Loucy (cell line): ENCODE data around the gene NR0B1.

Experiments
- H2AFZ ChIP-seq: fragments of 200-600 bp; sonication (generic); 2 replicates; pipeline ENCODE4 v1.6.0; 2016; ENCODE audit warnings: antibody characterized with exemption, mild to moderate bottlenecking, low read length, moderate library complexity
- H3F3A ChIP-seq: fragments of 200-600 bp; 2 replicates; pipeline ENCODE4 v1.6.0; 2016; ENCODE audit warnings: antibody characterized with exemption, low read depth, mild to moderate bottlenecking
- H3K27me3 ChIP-seq: fragments of 200-600 bp; sonication (generic); 2 replicates; pipeline ENCODE4 v1.6.1; 2014; ENCODE audit warnings: low read length, mild to moderate bottlenecking; ENCODE audit not compliant: insufficient read depth, poor library complexity, severe bottlenecking
- H3K36me3 ChIP-seq: fragments of 200-600 bp; sonication (generic); 2 replicates; pipeline ENCODE4 v1.6.1; 2016; ENCODE audit warnings: low read length; ENCODE audit not compliant: insufficient read depth
- H3K4me1 ChIP-seq: fragments of 200-600 bp; sonication (generic); 2 replicates; pipeline ENCODE4 v1.5.1; 2014; ENCODE audit warnings: low read length, mild to moderate bottlenecking; ENCODE audit not compliant: insufficient read depth, poor library complexity, severe bottlenecking
- H3K4me2 ChIP-seq: fragments of 200-600 bp; sonication (generic); 2 replicates; pipeline ENCODE4 v1.6.0; 2014; ENCODE audit warnings: antibody characterized with exemption, low read length, low read depth, mild to moderate bottlenecking; ENCODE audit not compliant: poor library complexity, severe bottlenecking
- H3K4me3 ChIP-seq: fragments of 200-600 bp; sonication (generic); 2 replicates; pipeline ENCODE4 v1.5.1; 2014; ENCODE audit warnings: low read length, mild to moderate bottlenecking, mixed read lengths; ENCODE audit not compliant: poor library complexity, severe bottlenecking
- H3K79me2 ChIP-seq: fragments of 200-600 bp; sonication (generic); 2 replicates; pipeline ENCODE4 v1.6.1; 2014; ENCODE audit warnings: low read length; ENCODE audit not compliant: insufficient read depth
- H3K9ac ChIP-seq: fragments of 200-600 bp; sonication (generic); 2 replicates; pipeline ENCODE4 v1.6.0; 2014; ENCODE audit warnings: mild to moderate bottlenecking, low read depth, low read length, moderate library complexity; ENCODE audit not compliant: poor library complexity, severe bottlenecking
- H3K9me2 ChIP-seq: fragments of 200-600 bp; sonication (generic); replicated peaks from 2 replicates; pipeline ENCODE4 v1.6.1; 2016; ENCODE audit warnings: low read depth, low read length, mixed read lengths
- H3K9me3 ChIP-seq: fragments of 200-600 bp; sonication (generic); 2 replicates; pipeline ENCODE4 v1.6.1; 2014; ENCODE audit warnings: mild to moderate bottlenecking, antibody characterized with exemption, low read length, low read depth; ENCODE audit not compliant: insufficient read depth
- H4K20me1 ChIP-seq: fragments of 200-600 bp; sonication (generic); 2 replicates; pipeline ENCODE4 v1.6.0; 2014; ENCODE audit warnings: antibody characterized with exemption, low read length, mild to moderate bottlenecking; ENCODE audit not compliant: insufficient read depth, poor library complexity, severe bottlenecking
- CTCF ChIP-seq: fragments of 200-600 bp; sonication (generic); conservative IDR thresholded peaks from 2 replicates; pipeline ENCODE4 v1.5.1; 2014; ENCODE audit warnings: mild to moderate bottlenecking, antibody characterized with exemption, low read length
- EZH2phosphoT487 ChIP-seq: fragments of 200-600 bp; IDR thresholded peaks from 2 replicates; pipeline ENCODE4 v1.6.1; 2018; ENCODE audit warnings: antibody characterized with exemption, mild to moderate bottlenecking, moderate library complexity, borderline replicate concordance

NR0B1 gene

GRCh38 chrX:30280428-30280827 lies 28.8 kb downstream of the NR0B1 start:
- no peaks in the 10 kb centered on the region for H3F3A ChIP-seq
- peaks cover 12% of the 10 kb centered on the region for H3K4me1 ChIP-seq
- no peak overlapping the region for H2AFZ ChIP-seq
- no peaks in the 10 kb centered on the region for H3K36me3 ChIP-seq
- no peaks in the 10 kb centered on the region for H3K9me2 ChIP-seq
- no peaks in the 10 kb centered on the region for H3K9me3 ChIP-seq
- no peaks in the 10 kb centered on the region for H3K79me2 ChIP-seq
- H3K4me2 ChIP-seq = peak overlapping the region; percentile 42
- TF ChIP-seq EZH2phosphoT487 (no peak), CTCF (no peak)
- H3K4me3 ChIP-seq = no peak overlapping the region
- no peak overlapping the region for H3K9ac ChIP-seq
- no peaks in the 10 kb centered on the region for H3K27me3 ChIP-seq
- no peaks in the 10 kb centered on the region for H4K20me1 ChIP-seq

- Histone ChIP-seq H3K4me2 (no peak overlapping the region), H3K9me3 (no peaks in the 10 kb centered on the region), H3K79me2 (no peaks in the 10 kb centered on the region), H2AFZ (no peak overlapping the region), H3K9ac (no peak overlapping the region), H4K20me1 (no peaks in the 10 kb centered on the region), H3F3A (no peaks in the 10 kb centered on the region), H3K4me3 (no peak overlapping the region), H3K36me3 (no peaks in the 10 kb centered on the region), H3K9me2 (no peaks in the 10 kb centered on the region), H3K27me3 (no peaks in the 10 kb centered on the region), H3K4me1 (peaks cover 22% of the 10 kb centered on the region)
- TF ChIP-seq CTCF (no peak), EZH2phosphoT487 (no peak)
These were observed 30.8 kb downstream of the NR0B1 start for GRCh38 chrX:30278365-30278764.

- Histone ChIP-seq H3K9me2 (no peaks in the 10 kb centered on the region), H3K9me3 (no peaks in the 10 kb centered on the region; the same call in 1 of the 2 replicates), H4K20me1 (no peaks in the 10 kb centered on the region), H3K36me3 (no peaks in the 10 kb centered on the region), H3K4me1 (peaks cover 22% of the 10 kb centered on the region), H2AFZ (0 out of 2 replicates have a peak overlapping the region, but pooled peaks have one; percentile 55), H3K4me3 (no peak overlapping the region), H3K27me3 (no peaks in the 10 kb centered on the region), H3F3A (no peaks in the 10 kb centered on the region), H3K79me2 (no peaks in the 10 kb centered on the region), H3K4me2 (no peak overlapping the region), H3K9ac (no peak overlapping the region)
- TF ChIP-seq CTCF (peak; percentile 63), EZH2phosphoT487 (no peak)
These were observed 33.7 kb downstream of the NR0B1 start for GRCh38 chrX:30275498-30275897.
